HG03045 (cell line): ENCODE results near the gene COL5A1.
"Not testable (repeated sequence)": the region's sequence is repeated elsewhere in the genome, so short reads cannot be mapped to it uniquely, and the experiment has no call there.

ENCODE experiments used
- ATAC-seq: cut with Tn5 transposase; IDR thresholded peaks from one replicate; pipeline ENCODE4 v1.9.1; 2021; ENCODE audit warnings: mild to moderate bottlenecking, moderate library complexity; ENCODE audit not compliant: unreplicated experiment

COL5A1 gene

GRCh38 chr9:134637696-134638501 lies 3.7 kb upstream of the COL5A1 start:
- ATAC-seq: no peak

DNA sequence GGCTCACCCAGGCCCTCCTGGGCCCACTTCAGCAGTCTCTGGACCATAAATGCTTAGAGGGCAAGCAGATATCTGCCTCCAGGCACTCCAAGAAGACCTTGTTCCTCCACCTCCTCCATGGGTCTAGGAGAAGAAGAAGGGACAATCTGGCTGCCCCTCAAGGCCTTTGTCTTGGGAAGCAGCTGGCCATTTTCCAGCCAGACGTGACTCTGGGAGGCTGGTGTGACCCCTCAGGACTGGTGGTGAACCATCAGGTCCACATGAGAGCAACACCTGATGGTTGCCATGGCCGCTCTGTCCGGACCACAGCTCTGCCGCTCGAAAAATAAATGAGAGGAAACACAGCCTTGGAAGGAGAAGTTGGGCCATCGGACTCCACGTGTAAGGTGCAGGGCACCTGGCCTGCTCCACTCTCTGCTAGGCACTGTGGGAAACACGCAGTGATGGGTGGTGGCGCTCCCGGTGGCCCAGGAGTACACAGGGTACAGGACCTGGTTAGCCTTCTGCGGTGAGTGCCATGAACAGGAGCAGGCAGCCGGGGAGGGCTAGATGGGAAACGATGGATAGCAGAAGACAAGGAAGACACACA lies 3.0 kb upstream of the COL5A1 start:
- ATAC-seq: no peak

GRCh38 chr9:134639994-134640393 lies 1.6 kb upstream of the COL5A1 start:
- ATAC-seq: no peak

- ATAC-seq: no peak
These were observed 964 bp upstream of the COL5A1 start for GRCh38 chr9:134640506-134641172.

GRCh38 chr9:134641990-134642384 lies 384 bp downstream of the COL5A1 start:
- no peak for ATAC-seq

- ATAC-seq: no peak
These were observed 980 bp downstream of the COL5A1 start for GRCh38 chr9:134642385-134643181.

- no peak for ATAC-seq
These were observed 1.6 kb downstream of the COL5A1 start for GRCh38 chr9:134643222-134643671.

DNA sequence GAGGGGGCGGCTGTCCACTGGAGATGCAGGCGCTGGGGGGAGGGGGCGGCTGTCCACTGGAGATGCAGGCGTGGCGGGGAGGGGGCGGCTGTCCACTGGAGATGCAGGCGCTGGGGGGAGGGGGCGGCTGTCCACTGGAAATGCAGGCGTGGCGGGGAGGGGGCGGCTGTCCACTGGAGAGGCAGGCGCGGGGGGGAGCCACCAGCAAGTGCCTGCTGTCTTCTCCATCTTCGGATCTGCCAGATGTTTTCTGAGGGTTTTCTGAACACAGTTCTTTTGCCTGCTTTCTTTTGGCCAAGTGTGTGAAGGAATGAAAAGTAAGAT lies 2.8 kb downstream of the COL5A1 start:
- ATAC-seq: not testable (repeated sequence)

DNA sequence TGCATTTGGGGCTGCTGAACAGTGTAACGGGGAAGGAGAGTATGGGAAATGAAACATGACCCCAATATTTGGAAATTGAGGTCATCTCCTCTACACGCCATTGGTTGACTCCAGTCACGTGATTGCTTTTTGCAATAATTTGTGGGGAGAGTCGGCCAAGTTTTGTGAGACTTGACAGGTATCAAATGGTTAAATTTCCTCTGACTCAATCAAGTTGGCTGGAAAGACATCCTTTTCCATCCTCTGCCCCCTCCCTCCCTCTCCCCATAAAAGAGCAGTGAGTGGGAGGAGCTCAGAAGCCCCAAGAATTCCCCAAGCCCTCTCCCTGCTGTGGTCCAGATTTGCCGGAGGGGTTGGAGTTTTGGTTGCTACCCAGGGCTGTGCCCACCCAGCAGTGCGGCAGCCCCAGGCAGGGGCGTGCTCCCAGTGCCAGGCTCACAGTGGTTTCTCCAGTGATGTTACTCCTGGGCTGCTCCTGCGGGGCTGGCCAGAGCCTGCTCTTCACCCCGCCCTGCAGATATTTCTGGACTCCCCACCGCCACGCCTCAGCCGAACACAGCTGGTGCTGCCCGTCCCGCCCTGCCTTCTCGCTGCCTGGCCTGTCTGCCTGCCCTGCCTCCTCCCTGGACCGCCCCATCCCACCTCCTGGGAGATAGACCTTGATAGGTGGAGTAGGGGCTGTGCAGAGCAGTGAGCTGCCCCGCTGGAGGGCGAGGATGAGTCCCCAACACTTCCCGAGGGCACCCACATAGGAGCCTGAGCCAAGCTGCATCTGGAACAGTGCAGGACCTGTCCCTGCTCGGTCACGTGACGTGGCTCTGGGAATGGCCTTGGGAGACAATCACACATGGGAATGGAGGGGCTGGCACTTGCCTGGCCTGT lies 3.4 kb downstream of the COL5A1 start:
- no peak for ATAC-seq

GRCh38 chr9:134645607-134646365 lies 4.2 kb downstream of the COL5A1 start:
- no peak for ATAC-seq

GRCh38 chr9:134647359-134648080 lies 5.9 kb downstream of the COL5A1 start:
- ATAC-seq: no peak

GRCh38 chr9:134648701-134649530 lies 7.3 kb downstream of the COL5A1 start:
- ATAC-seq: no peak

GRCh38 chr9:134650431-134651190 lies 9.0 kb downstream of the COL5A1 start:
- no peak for ATAC-seq

DNA sequence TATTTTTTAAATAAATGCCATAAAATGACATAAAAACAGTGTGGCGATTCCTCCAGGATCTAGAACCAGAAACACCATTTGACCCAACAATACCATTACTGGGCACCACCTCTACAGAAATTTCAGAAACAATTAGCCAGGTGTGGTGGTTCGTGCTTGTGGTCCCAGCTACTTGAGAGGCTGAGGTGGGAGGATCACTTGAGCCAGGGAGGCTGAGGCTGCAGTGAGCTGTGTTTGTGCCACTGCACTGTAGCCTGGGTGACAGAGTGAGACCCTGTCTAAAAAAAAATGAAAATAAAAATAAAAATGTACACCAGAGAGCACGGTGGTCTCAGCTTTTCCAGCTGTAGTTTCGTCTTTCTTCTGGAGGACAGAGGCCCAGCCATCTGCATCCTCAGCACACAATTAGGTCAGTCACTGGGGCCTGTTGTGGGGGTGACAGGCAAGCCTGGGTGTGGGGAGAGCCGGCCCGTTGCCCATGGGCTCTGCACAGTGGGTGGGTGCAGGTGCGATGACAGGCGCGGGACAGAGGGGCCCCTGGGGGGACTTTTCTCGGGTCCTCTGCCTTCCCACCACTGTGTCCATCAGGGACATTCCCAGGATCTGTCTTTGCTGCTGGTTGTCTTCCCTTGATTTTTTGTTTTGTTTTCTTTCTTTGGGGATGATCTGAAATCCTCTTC lies 9.8 kb downstream of the COL5A1 start:
- ATAC-seq: no peak

- no peak for ATAC-seq
These were observed 11.0 kb downstream of the COL5A1 start for GRCh38 chr9:134652291-134653225.
